ENCODE measurements around the gene PIM1. TPM values are rescaled to one million over a fixed set of nuclear protein-coding genes. Genes with fewer than 3 reads are reported as not detected.
A peak's percentile ranks its signal among the peaks of the same experiment; 100 is the strongest.
"Not testable (repeated sequence)": the region's sequence is repeated elsewhere in the genome, so short reads cannot be mapped to it uniquely, and the experiment has no call there.

The PIM1 gene
- total and polyA plus RNA-seq, 9 of the 15 experiments (the other 6 are each of a cell fraction or from before 2014, with no cell fraction given) = 19.0 to 789 (median 212) TPM

DNA sequence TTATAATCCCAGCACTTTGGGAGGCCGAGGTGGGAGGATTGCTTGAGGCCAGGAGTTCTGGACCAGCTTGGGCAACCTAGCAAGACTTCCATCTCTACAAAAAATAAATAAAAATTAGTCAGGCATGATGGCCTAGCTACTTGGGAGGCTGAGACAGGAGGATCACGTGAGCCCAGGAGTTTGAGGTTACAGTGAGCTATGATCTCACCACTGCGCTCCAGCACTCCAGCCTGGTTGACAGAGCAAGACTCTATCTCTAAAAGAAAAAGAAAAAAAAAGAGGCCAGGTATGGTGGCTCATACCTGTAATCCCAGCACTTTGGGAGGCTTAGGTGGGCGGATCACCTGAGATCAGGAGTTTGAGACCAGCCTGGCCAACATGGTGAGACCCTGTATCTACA, 10.7 kb downstream of the PIM1 start (continued):
- TF ChIP-seq, protein P1, sequence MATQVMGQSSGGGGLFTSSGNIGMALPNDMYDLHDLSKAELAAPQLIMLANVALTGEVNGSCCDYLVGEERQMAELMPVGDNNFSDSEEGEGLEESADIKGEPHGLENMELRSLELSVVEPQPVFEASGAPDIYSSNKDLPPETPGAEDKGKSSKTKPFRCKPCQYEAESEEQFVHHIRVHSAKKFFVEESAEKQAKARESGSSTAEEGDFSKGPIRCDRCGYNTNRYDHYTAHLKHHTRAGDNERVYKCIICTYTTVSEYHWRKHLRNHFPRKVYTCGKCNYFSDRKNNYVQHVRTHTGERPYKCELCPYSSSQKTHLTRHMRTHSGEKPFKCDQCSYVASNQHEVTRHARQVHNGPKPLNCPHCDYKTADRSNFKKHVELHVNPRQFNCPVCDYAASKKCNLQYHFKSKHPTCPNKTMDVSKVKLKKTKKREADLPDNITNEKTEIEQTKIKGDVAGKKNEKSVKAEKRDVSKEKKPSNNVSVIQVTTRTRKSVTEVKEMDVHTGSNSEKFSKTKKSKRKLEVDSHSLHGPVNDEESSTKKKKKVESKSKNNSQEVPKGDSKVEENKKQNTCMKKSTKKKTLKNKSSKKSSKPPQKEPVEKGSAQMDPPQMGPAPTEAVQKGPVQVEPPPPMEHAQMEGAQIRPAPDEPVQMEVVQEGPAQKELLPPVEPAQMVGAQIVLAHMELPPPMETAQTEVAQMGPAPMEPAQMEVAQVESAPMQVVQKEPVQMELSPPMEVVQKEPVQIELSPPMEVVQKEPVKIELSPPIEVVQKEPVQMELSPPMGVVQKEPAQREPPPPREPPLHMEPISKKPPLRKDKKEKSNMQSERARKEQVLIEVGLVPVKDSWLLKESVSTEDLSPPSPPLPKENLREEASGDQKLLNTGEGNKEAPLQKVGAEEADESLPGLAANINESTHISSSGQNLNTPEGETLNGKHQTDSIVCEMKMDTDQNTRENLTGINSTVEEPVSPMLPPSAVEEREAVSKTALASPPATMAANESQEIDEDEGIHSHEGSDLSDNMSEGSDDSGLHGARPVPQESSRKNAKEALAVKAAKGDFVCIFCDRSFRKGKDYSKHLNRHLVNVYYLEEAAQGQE (IDR thresholded peaks at IDR 0.05; ENCODE audit: borderline replicate concordance) = 0 out of 2 replicates have a peak, but pooled peaks have one; percentile 18
- TF ChIP-seq, protein P1 (CRISPR knock-in tag; IDR thresholded peaks at IDR 0.05; ENCODE audit: low read depth) = not testable (repeated sequence)
- TF ChIP-seq BCOR (IDR thresholded peaks at IDR 0.05) = 0 out of 2 replicates have a peak, but pooled peaks have one; percentile 14
- TF ChIP-seq ZFX (CRISPR knock-in tag; IDR thresholded peaks at IDR 0.05) = peak; percentile 38; the same call in 1 of the 2 replicates
- 0 out of 2 replicates have a peak, but pooled peaks have one; percentile 8 for TF ChIP-seq ADNP (tag; IDR thresholded peaks at IDR 0.05)
- TF ChIP-seq ZNF561 (CRISPR knock-in tag; conservative IDR thresholded peaks at IDR 0.05) = 0 out of 2 replicates have a peak, but pooled peaks have one; percentile 19
- peak; percentile 90 for TF ChIP-seq DMBX1 (CRISPR knock-in tag; IDR thresholded peaks at IDR 0.05; ENCODE audit: borderline replicate concordance)
- TF ChIP-seq SMAD4 (CRISPR knock-in tag; conservative IDR thresholded peaks at IDR 0.05) = peak; percentile 41; the same call in 1 of the 2 replicates
- TF ChIP-seq NFRKB (IDR thresholded peaks at IDR 0.05; ENCODE audit: low read depth) = peak; percentile 42
- TF ChIP-seq, protein P2, sequence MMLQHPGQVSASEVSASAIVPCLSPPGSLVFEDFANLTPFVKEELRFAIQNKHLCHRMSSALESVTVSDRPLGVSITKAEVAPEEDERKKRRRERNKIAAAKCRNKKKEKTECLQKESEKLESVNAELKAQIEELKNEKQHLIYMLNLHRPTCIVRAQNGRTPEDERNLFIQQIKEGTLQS (IDR thresholded peaks at IDR 0.05) = peak; percentile 63
- TF ChIP-seq, protein P2 (CRISPR knock-in tag; conservative IDR thresholded peaks at IDR 0.05) = not testable (repeated sequence)
- 0 out of 4 replicates have a peak, but pooled peaks of 1 of the 2 experiments have one; percentile 32 for TF ChIP-seq FOXK2 (conservative IDR thresholded peaks at IDR 0.05 in 1 of 2, IDR thresholded peaks at IDR 0.05 in 1 of 2; ENCODE audit: low read depth in 2 of 2)
